ENCODE measurements around the gene RFNG. TPM values are rescaled to one million over a fixed set of nuclear protein-coding genes. Genes with fewer than 3 reads are reported as not detected.

Gene RFNG
- total and polyA plus RNA-seq, 2 donors = 8.1 to 45.4 TPM

GRCh38 chr17:82061047-82061925 lies 9.7 kb upstream of the RFNG start:
- no peak overlapping the region for H3K27ac ChIP-seq (ENCODE audit: low read depth in 1 of 2, low read length in 1 of 2)
- DNase-seq (ENCODE audit: low read depth in 6 of 9, low spot score in 9 of 9) = no peak
- peaks cover 70 to 76% of the 10 kb centered on the region in 2 donors for H3K36me3 ChIP-seq (ENCODE audit: control insufficient read depth in 2 of 2, insufficient read depth in 2 of 2, low read length in 1 of 2)
- H3K9me3 ChIP-seq (ENCODE audit: control insufficient read depth in 2 of 2, insufficient read depth in 1 of 2, low read length in 1 of 2) = peaks cover 0 to 4% of the 10 kb centered on the region in 2 donors
- H3K4me3 ChIP-seq (ENCODE audit: low read length in 2 of 2) = no peak overlapping the region
- H3K4me1 ChIP-seq (ENCODE audit: control insufficient read depth in 2 of 2, insufficient read depth in 2 of 2, low read length in 2 of 2) = peaks cover 14% of the 10 kb centered on the region in 2 donors
- WGBS = 98% methylated on average over 34 of the region's 34 CpGs
- H3K27me3 ChIP-seq (ENCODE audit: control insufficient read depth in 2 of 2, insufficient read depth in 1 of 2, low read length in 1 of 2) = no peaks in the 10 kb centered on the region

DNA sequence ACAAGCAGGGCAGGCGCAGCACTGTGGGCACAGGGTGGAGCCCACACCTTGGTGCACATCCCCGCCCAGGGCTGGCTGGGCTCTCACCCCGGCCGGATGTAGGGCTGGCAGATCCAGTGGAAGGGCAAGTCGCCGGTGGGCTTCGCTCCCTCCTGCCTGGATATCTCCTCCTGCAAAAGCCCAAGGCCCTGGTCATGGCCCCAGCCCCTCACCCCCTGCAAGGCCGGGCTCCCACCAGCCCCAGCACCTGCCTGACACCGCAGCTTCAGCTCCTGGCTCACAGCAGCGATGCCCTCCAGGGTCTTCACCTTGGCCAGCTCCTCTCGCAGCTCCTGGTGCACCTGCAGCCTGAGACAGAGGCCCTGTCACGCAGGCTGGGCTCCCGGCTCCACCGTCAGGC lies 9.0 kb upstream of the RFNG start:
- WGBS = 92% methylated on average over 14 of the region's 14 CpGs
- DNase-seq (ENCODE audit: low read depth in 6 of 9, low spot score in 9 of 9) = no peak
- Histone ChIP-seq H3K9me3 (ENCODE audit: control insufficient read depth in 2 of 2, insufficient read depth in 1 of 2, low read length in 1 of 2) (no peaks in the 10 kb centered on the region), H3K27me3 (ENCODE audit: control insufficient read depth in 2 of 2, insufficient read depth in 1 of 2, low read length in 1 of 2) (no peaks in the 10 kb centered on the region), H3K36me3 (ENCODE audit: control insufficient read depth in 2 of 2, insufficient read depth in 2 of 2, low read length in 1 of 2) (peaks cover 77 to 83% of the 10 kb centered on the region in 2 donors), H3K27ac (ENCODE audit: low read depth in 1 of 2, low read length in 1 of 2) (no peak overlapping the region), H3K4me3 (ENCODE audit: low read length in 2 of 2) (no peak overlapping the region), H3K4me1 (ENCODE audit: control insufficient read depth in 2 of 2, insufficient read depth in 2 of 2, low read length in 2 of 2) (peaks cover 9% of the 10 kb centered on the region in 2 donors)

GRCh38 chr17:82060001-82060380 lies 8.4 kb upstream of the RFNG start:
- DNase-seq (ENCODE audit: low read depth in 6 of 9, low spot score in 9 of 9) = no peak
- Histone ChIP-seq H3K9me3 (ENCODE audit: control insufficient read depth in 2 of 2, insufficient read depth in 1 of 2, low read length in 1 of 2) (no peaks in the 10 kb centered on the region), H3K4me3 (ENCODE audit: low read length in 2 of 2) (no peak overlapping the region), H3K27me3 (ENCODE audit: control insufficient read depth in 2 of 2, insufficient read depth in 1 of 2, low read length in 1 of 2) (no peaks in the 10 kb centered on the region), H3K36me3 (ENCODE audit: control insufficient read depth in 2 of 2, insufficient read depth in 2 of 2, low read length in 1 of 2) (peaks cover 83 to 89% of the 10 kb centered on the region in 2 donors), H3K4me1 (ENCODE audit: control insufficient read depth in 2 of 2, insufficient read depth in 2 of 2, low read length in 2 of 2) (peaks cover 7 to 9% of the 10 kb centered on the region in 2 donors), H3K27ac (ENCODE audit: low read depth in 1 of 2, low read length in 1 of 2) (no peak overlapping the region)
- WGBS = 97% methylated on average over 16 of the region's 16 CpGs

GRCh38 chr17:82059272-82060000 lies 7.8 kb upstream of the RFNG start:
- Histone ChIP-seq H3K36me3 (ENCODE audit: control insufficient read depth in 2 of 2, insufficient read depth in 2 of 2, low read length in 1 of 2) (peaks cover 88 to 95% of the 10 kb centered on the region in 2 donors), H3K9me3 (ENCODE audit: control insufficient read depth in 2 of 2, insufficient read depth in 1 of 2, low read length in 1 of 2) (no peaks in the 10 kb centered on the region), H3K27me3 (ENCODE audit: control insufficient read depth in 2 of 2, insufficient read depth in 1 of 2, low read length in 1 of 2) (no peaks in the 10 kb centered on the region), H3K27ac (ENCODE audit: low read depth in 1 of 2, low read length in 1 of 2) (no peak overlapping the region), H3K4me3 (ENCODE audit: low read length in 2 of 2) (no peak overlapping the region), H3K4me1 (ENCODE audit: control insufficient read depth in 2 of 2, insufficient read depth in 2 of 2, low read length in 2 of 2) (peaks cover 2 to 3% of the 10 kb centered on the region in 2 donors)
- DNase-seq (ENCODE audit: low read depth in 6 of 9, low spot score in 9 of 9) = no peak
- 96% methylated on average over 19 of the region's 19 CpGs for WGBS

DNA sequence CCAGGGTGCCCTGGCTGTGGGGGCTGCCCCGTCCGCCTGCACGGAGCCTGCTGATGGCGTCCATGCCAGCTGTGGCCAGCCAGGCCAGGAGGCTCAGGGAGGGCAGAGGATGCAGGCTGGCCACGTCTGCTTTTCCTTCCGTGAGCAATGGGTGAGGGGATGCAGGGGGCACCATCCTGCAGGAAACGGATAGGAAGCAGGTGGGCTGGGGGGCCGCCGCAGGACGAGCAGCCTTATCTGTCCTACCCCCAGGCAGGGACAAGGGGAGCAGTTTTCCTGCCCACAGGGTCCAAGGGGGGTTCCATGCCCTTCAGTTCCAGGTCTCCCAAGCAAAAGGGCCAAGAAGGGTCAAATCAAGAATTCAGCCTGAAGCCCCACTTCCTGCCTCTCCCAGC lies 7.2 kb upstream of the RFNG start:
- Histone ChIP-seq H3K36me3 (ENCODE audit: control insufficient read depth in 2 of 2, insufficient read depth in 2 of 2, low read length in 1 of 2) (peaks cover 94% of the 10 kb centered on the region in 2 donors), H3K27ac (ENCODE audit: low read depth in 1 of 2, low read length in 1 of 2) (no peak overlapping the region), H3K27me3 (ENCODE audit: control insufficient read depth in 2 of 2, insufficient read depth in 1 of 2, low read length in 1 of 2) (no peaks in the 10 kb centered on the region), H3K4me3 (ENCODE audit: low read length in 2 of 2) (no peak overlapping the region), H3K4me1 (ENCODE audit: control insufficient read depth in 2 of 2, insufficient read depth in 2 of 2, low read length in 2 of 2) (no peaks in the 10 kb centered on the region), H3K9me3 (ENCODE audit: control insufficient read depth in 2 of 2, insufficient read depth in 1 of 2, low read length in 1 of 2) (no peaks in the 10 kb centered on the region)
- no peak for DNase-seq (ENCODE audit: low read depth in 6 of 9, low spot score in 9 of 9)
- 98% methylated on average over 10 of the region's 10 CpGs for WGBS

GRCh38 chr17:82058230-82058854 lies 6.7 kb upstream of the RFNG start:
- H3K27ac ChIP-seq (ENCODE audit: low read depth in 1 of 2, low read length in 1 of 2) = no peak overlapping the region
- 94% methylated on average over 17 of the region's 17 CpGs for WGBS
- no peak overlapping the region for H3K4me3 ChIP-seq (ENCODE audit: low read length in 2 of 2)
- peaks cover 0 to 2% of the 10 kb centered on the region in 2 donors for H3K4me1 ChIP-seq (ENCODE audit: control insufficient read depth in 2 of 2, insufficient read depth in 2 of 2, low read length in 2 of 2)
- DNase-seq (ENCODE audit: low read depth in 6 of 9, low spot score in 9 of 9) = no peak
- no peaks in the 10 kb centered on the region for H3K9me3 ChIP-seq (ENCODE audit: control insufficient read depth in 2 of 2, insufficient read depth in 1 of 2, low read length in 1 of 2)
- peaks cover 94 to 99% of the 10 kb centered on the region in 2 donors for H3K36me3 ChIP-seq (ENCODE audit: control insufficient read depth in 2 of 2, insufficient read depth in 2 of 2, low read length in 1 of 2)
- no peaks in the 10 kb centered on the region for H3K27me3 ChIP-seq (ENCODE audit: control insufficient read depth in 2 of 2, insufficient read depth in 1 of 2, low read length in 1 of 2)

DNA sequence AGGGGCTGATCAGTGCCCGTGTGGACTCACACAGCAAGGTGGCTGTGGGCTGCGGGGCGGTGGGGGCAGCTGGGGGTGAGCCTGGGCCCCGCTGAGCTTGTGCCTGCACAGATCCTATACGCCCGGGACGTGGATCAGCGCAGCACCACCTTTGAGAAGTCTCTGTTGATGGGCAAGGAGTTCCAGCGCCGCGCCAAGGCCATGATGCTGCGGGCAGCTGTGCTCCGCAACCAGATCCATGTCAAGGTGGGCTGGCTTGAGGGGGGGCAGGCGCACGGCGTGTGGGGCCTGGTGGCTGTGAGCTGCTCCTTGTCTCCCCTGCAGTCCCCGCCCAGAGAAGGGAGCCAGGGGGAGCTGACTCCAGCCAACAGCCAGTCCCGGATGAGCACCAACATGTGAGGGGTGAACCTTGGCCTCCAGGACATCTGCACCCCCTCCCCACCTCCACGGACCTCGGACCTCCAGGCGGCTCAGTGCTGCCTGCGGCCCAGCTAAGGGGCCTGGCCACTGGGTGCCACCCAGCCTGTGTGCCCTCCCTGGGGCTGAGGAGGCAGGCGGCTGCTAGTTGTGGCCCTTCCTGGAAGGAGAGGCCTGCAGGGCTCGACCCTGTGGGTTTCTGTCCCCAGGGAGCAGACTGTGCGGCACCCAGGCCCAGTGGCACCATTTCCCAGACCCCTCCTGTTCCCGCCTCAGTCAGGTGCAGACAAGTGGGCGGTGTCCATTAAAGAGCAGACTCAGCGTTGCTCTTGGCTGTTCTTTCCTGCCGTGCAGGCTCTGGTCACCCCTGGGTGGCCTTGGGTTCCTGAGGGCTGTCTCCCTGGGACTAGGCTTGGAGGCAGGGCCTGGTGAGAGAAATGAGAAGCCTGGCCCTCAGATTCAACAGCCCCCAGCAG lies 5.4 kb upstream of the RFNG start:
- H3K9me3 ChIP-seq (ENCODE audit: control insufficient read depth in 2 of 2, insufficient read depth in 1 of 2, low read length in 1 of 2) = no peaks in the 10 kb centered on the region
- no peak for DNase-seq (ENCODE audit: low read depth in 6 of 9, low spot score in 9 of 9)
- peaks cover 10 to 14% of the 10 kb centered on the region in 2 donors for H3K4me1 ChIP-seq (ENCODE audit: control insufficient read depth in 2 of 2, insufficient read depth in 2 of 2, low read length in 2 of 2)
- 96% methylated on average over 29 of the region's 29 CpGs for WGBS
- no peak overlapping the region for H3K4me3 ChIP-seq (ENCODE audit: low read length in 2 of 2)
- H3K27me3 ChIP-seq (ENCODE audit: control insufficient read depth in 2 of 2, insufficient read depth in 1 of 2, low read length in 1 of 2) = no peaks in the 10 kb centered on the region
- no peak overlapping the region for H3K27ac ChIP-seq (ENCODE audit: low read depth in 1 of 2, low read length in 1 of 2)
- peaks cover 81 to 86% of the 10 kb centered on the region in 2 donors for H3K36me3 ChIP-seq (ENCODE audit: control insufficient read depth in 2 of 2, insufficient read depth in 2 of 2, low read length in 1 of 2)

DNA sequence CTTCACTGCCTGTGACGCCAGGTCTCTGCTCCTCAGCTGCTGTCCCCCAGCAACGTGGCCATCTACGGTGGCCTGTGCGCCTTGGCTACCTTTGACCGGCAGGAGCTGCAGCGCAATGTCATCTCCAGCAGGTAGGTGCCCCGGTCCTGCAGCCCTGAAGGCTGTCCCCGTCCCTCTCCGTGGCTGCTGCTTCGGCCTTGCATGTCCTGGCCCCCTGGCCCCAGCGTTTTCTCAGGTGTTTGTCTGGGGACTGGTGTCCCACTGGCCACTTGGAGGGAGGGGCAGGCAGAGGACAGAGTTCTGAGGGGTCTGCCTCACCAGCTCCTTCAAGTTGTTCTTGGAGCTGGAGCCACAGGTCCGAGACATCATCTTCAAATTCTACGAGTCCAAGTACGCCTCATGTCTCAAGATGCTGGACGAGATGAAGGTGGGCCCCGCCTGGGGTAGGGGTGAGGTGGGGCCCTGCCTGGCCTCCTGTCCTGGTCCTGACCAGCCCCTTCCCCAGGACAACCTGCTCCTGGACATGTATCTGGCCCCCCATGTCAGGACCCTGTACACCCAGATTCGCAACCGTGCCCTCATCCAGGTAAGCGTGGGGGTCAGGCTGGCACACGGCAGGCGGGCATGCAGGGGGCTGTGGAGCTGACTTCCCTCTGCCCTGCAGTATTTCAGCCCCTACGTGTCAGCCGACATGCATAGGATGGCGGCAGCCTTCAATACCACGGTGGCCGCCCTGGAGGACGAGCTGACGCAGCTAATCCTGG lies 4.5 kb upstream of the RFNG start:
- Histone ChIP-seq H3K9me3 (ENCODE audit: control insufficient read depth in 2 of 2, insufficient read depth in 1 of 2, low read length in 1 of 2) (no peaks in the 10 kb centered on the region), H3K4me1 (ENCODE audit: control insufficient read depth in 2 of 2, insufficient read depth in 2 of 2, low read length in 2 of 2) (peaks cover 11 to 14% of the 10 kb centered on the region in 2 donors), H3K27ac (ENCODE audit: low read depth in 1 of 2, low read length in 1 of 2) (no peak overlapping the region), H3K27me3 (ENCODE audit: control insufficient read depth in 2 of 2, insufficient read depth in 1 of 2, low read length in 1 of 2) (no peaks in the 10 kb centered on the region), H3K36me3 (ENCODE audit: control insufficient read depth in 2 of 2, insufficient read depth in 2 of 2, low read length in 1 of 2) (peaks cover 74 to 79% of the 10 kb centered on the region in 2 donors), H3K4me3 (ENCODE audit: low read length in 2 of 2) (no peak overlapping the region)
- 97% methylated on average over 28 of the region's 28 CpGs for WGBS
- no peak for DNase-seq (ENCODE audit: low read depth in 6 of 9, low spot score in 9 of 9)
